K562 (cell line): ENCODE measurements around the gene TJP3. TPM values are rescaled to one million over a fixed set of nuclear protein-coding genes. Genes with fewer than 3 reads are reported as not detected.

Experiments
- ATAC-seq: fragments of 200-7000 bp; cut with Tn5 transposase; 3 replicates; pipeline ENCODE4 v1.9.1; 2020; ENCODE audit warnings: moderate library complexity
- BruUV-seq: library from RNA; stranded (reverse); fragments of 400-500 nt; replicated peaks from 2 replicates; lab custom pipeline; 2021; lab: Mats Ljungman, UMichigan
- CTCF ChIA-PET: fragments of 300-600 bp; formaldehyde crosslinking; extraction: SDS; loops from one replicate; lab custom pipeline; 2021; ENCODE audit warnings: low intra/inter-chr PET ratio; lab: Yijun Ruan, JAX
- POLR2A ChIA-PET: fragments of 300-600, 350-650 bp; sonication (Branson Sonifier 250); formaldehyde crosslinking; extraction: SDS; loops from one replicate; lab custom pipeline; 2021; ENCODE audit warnings: antibody characterized with exemption, inconsistent platforms; lab: Yijun Ruan, JAX
- DNase-seq, 4 experiments: peaks; one replicate each; pipeline versions ENCODE4 v3.0.0 to v3.0.0-alpha.2; 2011 to 2018; ENCODE audit warnings: low spot score in 3 of 4, mixed read lengths in 3 of 4; ENCODE audit errors: extremely low read depth in 1 of 4
- FAIRE-seq: peaks from 2 replicates; lab custom pipeline; 2011; peaks lifted over from hg19 to GRCh38; lab: Jason Lieb, UNC
- H2AFZ ChIP-seq: 2 replicates; pipeline ENCODE4 v1.6.0; 2011; ENCODE audit warnings: low read depth, low read length, control low read depth, inconsistent platforms
- H3K27ac ChIP-seq: fragments of 200-600 bp; 3 replicates; pipeline ENCODE4 v1.8.0; 2011; ENCODE audit warnings: low read depth, mild to moderate bottlenecking, control low read depth, inconsistent platforms, low read length, moderate library complexity, mixed read lengths; ENCODE audit errors: extremely low read depth
- H3K27me3 ChIP-seq, 2 experiments: fragments of 300-600 bp in 1 of 2; 2 replicates in 1 of 2; 3 replicates in 1 of 2; pipeline versions ENCODE4 v1.6.0 to v1.8.0; 2011; ENCODE audit warnings: inconsistent platforms in 2 of 2, low read length in 2 of 2, mild to moderate bottlenecking in 1 of 2, mixed read lengths in 1 of 2, moderate library complexity in 1 of 2; ENCODE audit not compliant: control insufficient read depth in 2 of 2, insufficient read depth in 2 of 2
- H3K36me3 ChIP-seq: fragments of 300-600 bp; 3 replicates; pipeline ENCODE4 v1.8.0; 2011; ENCODE audit warnings: mild to moderate bottlenecking, low read length, inconsistent platforms; ENCODE audit not compliant: control insufficient read depth, insufficient read depth
- H3K4me1 ChIP-seq, 2 experiments: fragments of 200-600 bp in 1 of 2; replicated peaks in 1 of 2; 2 replicates in 1 of 2; 3 replicates in 1 of 2; pipeline versions ENCODE4 v1.5.1 to v1.8.0; 2011; ENCODE audit warnings: inconsistent platforms in 2 of 2, low read length in 2 of 2, mild to moderate bottlenecking in 1 of 2, mixed read lengths in 1 of 2, moderate library complexity in 1 of 2; ENCODE audit not compliant: control insufficient read depth in 2 of 2, insufficient read depth in 2 of 2
- H3K4me2 ChIP-seq: 2 replicates; pipeline ENCODE4 v1.6.1; 2011; ENCODE audit warnings: low read length, control low read depth, inconsistent platforms, mixed read lengths; ENCODE audit not compliant: insufficient read depth
- H3K4me3 ChIP-seq: fragments of 200-600 bp; sonication (generic), shearing (Covaris generic); 2 replicates; pipeline ENCODE4 v1.5.1; 2016; ENCODE audit warnings: control low read depth, inconsistent platforms
- H3K79me2 ChIP-seq: fragments of 200-600 bp; 3 replicates; pipeline ENCODE4 v1.8.0; 2011; ENCODE audit warnings: low read length, inconsistent platforms; ENCODE audit not compliant: control insufficient read depth, insufficient read depth
- H3K9ac ChIP-seq, 2 experiments: 2 replicates each; pipeline versions ENCODE4 v1.6.0 to v1.6.1; 2011; ENCODE audit warnings: low read depth in 2 of 2, low read length in 2 of 2, control low read depth in 1 of 2, inconsistent platforms in 1 of 2, mild to moderate bottlenecking in 1 of 2, mixed read lengths in 1 of 2; ENCODE audit not compliant: insufficient read depth in 1 of 2
- H3K9me1 ChIP-seq: one replicate; pipeline ENCODE4 v1.6.0; 2011; ENCODE audit warnings: inconsistent platforms, mild to moderate bottlenecking, low read length, moderate library complexity; ENCODE audit not compliant: control insufficient read depth, insufficient read depth
- H3K9me3 ChIP-seq: replicated peaks from 2 replicates; pipeline ENCODE4 v1.5.1; 2011; ENCODE audit warnings: low read depth, low read length, inconsistent platforms; ENCODE audit not compliant: control insufficient read depth, insufficient read depth
- H4K20me1 ChIP-seq: replicated peaks from 2 replicates; pipeline ENCODE4 v1.6.1; 2011; ENCODE audit warnings: low read length, inconsistent platforms, mixed read lengths; ENCODE audit not compliant: control insufficient read depth, insufficient read depth
- CREB1 ChIP-seq, 2 experiments: sonication (generic) in 1 of 2; formaldehyde crosslinking in 1 of 2; IDR thresholded peaks; 2 replicates each; pipeline versions ENCODE4 v1.6.1 to v1.8.0; 2012 to 2022; ENCODE audit warnings: inconsistent platforms in 1 of 2, mild to moderate bottlenecking in 1 of 2, missing genetic modification reagents in 1 of 2, moderate library complexity in 1 of 2
- HOXB6 ChIP-seq: fragments of 250-450 bp; sonication (Bioruptor Pico); IDR thresholded peaks from 2 replicates; pipeline ENCODE4 v1.5.1; 2022; ENCODE audit warnings: mild to moderate bottlenecking, borderline replicate concordance
- KAT7 ChIP-seq: sonication (generic); formaldehyde crosslinking; IDR thresholded peaks from 2 replicates; pipeline ENCODE4 v1.8.0; 2022; ENCODE audit warnings: missing genetic modification reagents, mild to moderate bottlenecking, borderline replicate concordance
- MAZ ChIP-seq, 2 experiments: fragments of 450-650 bp in 1 of 2; sonication (generic) in 1 of 2; formaldehyde crosslinking; IDR thresholded peaks in 1 of 2; conservative IDR thresholded peaks in 1 of 2; 2 replicates each; pipeline versions ENCODE4 v1.4.0 to v1.5.0; 2020; ENCODE audit warnings: mild to moderate bottlenecking in 1 of 2, missing genetic modification reagents in 1 of 2
- NR4A1 ChIP-seq, 2 experiments: fragments of 250-450 bp in 1 of 2; fragments of 450-650 bp in 1 of 2; sonication (Bioruptor Pico) in 1 of 2; IDR thresholded peaks; 2 replicates each; pipeline versions ENCODE4 v1.4.0 to v1.6.1; 2016 to 2020; ENCODE audit warnings: mild to moderate bottlenecking in 2 of 2, missing compliant biosample characterization in 1 of 2, missing genetic modification characterization in 1 of 2, moderate library complexity in 1 of 2
- PYGO2 ChIP-seq: fragments of 450-650 bp; IDR thresholded peaks from 2 replicates; pipeline ENCODE4 v1.6.1; 2016; ENCODE audit warnings: mild to moderate bottlenecking, missing genetic modification characterization, moderate library complexity, missing compliant biosample characterization
- SMARCA5 ChIP-seq: fragments of 450-650 bp; IDR thresholded peaks from 2 replicates; pipeline ENCODE4 v1.6.1; 2016
- ZBTB7A ChIP-seq: IDR thresholded peaks from 2 replicates; pipeline ENCODE4 v1.6.1; 2011; ENCODE audit warnings: low read depth, mild to moderate bottlenecking, low read length, moderate library complexity, borderline replicate concordance; ENCODE audit not compliant: control insufficient read depth
- ZC3H4 ChIP-seq: sonication (generic); formaldehyde crosslinking; IDR thresholded peaks from 2 replicates; pipeline ENCODE4 v1.9.0; 2021; ENCODE audit warnings: missing genetic modification reagents, borderline replicate concordance
- WGBS: fragments of 100-300 bp; shearing (Covaris generic); methylation state at CpG from one replicate; pipeline ENCODE4 v1.1.6; 2016; ENCODE audit warnings: low coverage, mixed read lengths; ENCODE audit not compliant: insufficient coverage; ENCODE audit errors: missing lambda C conversion rate; 5-methylcytosine and 5-hydroxymethylcytosine counted together
- in situ Hi-C: fragments of 300-500 bp; cut with MboI; formaldehyde crosslinking; loops from 4 replicates; pipeline ENCODE4 v1.15.0; 2018; ENCODE audit warnings: inconsistent platforms, mixed read lengths
- intact Hi-C: fragments of 100-400 bp; cut with micrococcal nuclease; formaldehyde crosslinking; loops from 2 replicates; pipeline ENCODE4 v1.14.2; 2022
- polyA plus RNA-seq, 8 experiments: library from polyadenylated mRNA; depleted of rRNA in 4 of 8; stranded (reverse) in 5 of 8; unstranded in 3 of 8; fragments of >200 nt; fragmentation: Nextera tagmentation in 2 of 8; fragmentation: Illumina TruSeq in 1 of 8; extraction: Ambion mirVana in 2 of 8; extraction: Trizol in 1 of 8; gene quantifications; 2 replicates each; pipeline versions ENCODE4 v1.2.1 to v1.2.3, GENCODE V29; 2011 to 2014; ENCODE audit warnings: inconsistent platforms in 1 of 8, missing spikeins in 1 of 8
- total RNA-seq, 7 experiments: library from RNA; depleted of rRNA in 6 of 7; stranded (reverse); fragments of >200 nt in 6 of 7; fragmentation: Illumina TruSeq in 2 of 7; extraction: Trizol in 2 of 7; gene quantifications; 2 replicates each; pipeline versions ENCODE4 v1.2.1 to v1.2.3, GENCODE V29; 2011 to 2021; ENCODE audit warnings: low replicate concordance in 1 of 7

Gene TJP3
- total and polyA plus RNA-seq, 9 of the 15 experiments (the other 6 are each of a cell fraction or from before 2014, with no cell fraction given), result 0.11 to 2.4 (median 0.57) TPM; not detected in 1

DNA sequence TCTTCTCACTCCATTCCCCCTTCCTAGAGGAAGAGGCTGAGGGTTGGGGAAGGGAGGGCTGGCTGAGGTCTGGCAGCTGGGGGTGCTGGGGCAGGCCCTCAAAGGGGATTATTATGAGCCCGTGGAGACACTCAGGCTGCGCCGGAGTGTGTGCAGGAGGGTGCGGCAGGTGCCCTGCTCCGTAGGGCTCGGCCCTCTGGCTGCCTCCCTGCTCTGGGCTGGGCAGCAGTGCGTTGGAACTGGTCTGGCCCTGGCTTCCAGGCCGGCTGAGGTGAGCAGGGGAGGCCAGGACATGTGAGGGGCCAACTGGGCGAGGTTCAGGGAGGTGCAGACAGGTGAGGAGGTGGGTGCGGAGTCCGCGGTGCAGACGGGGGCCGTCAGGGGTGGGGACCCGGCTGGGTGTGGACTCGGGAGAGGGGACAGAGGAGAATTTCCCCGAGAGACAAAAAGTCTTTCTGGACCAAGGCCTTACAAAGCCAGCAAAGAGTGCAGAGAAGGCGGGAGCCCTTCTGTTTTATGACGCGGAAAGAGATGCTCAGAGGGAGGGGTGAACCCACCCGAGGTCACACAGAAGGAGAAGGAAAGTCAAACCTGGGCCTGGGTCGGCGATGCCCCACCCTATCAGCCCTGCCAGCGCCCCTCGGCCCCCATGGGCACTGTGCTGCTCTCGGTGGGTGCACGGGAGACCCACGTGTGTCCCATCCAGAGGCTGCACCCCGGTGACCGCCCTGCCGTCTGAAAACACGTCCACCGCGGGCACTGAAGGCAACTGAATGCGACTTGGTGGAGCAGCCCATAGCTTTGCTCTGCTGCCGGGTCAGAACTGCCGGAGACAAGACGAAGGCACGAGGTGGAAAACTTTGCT, 38.9 kb upstream of the TJP3 start:
- Histone ChIP-seq H2AFZ (no peak overlapping the region), H3K27ac (peak overlapping the region; percentile 96; the same call in 2 of the 3 replicates), H4K20me1 (peaks cover 11% of the 10 kb centered on the region; the same call in 1 of the 2 replicates), H3K9me1 (no peaks in the 10 kb centered on the region), H3K9ac (peak overlapping the region; percentile 12 to 90; a peak in 3 of 4 replicates), H3K4me2 (no peak overlapping the region), H3K9me3 (no peaks in the 10 kb centered on the region), H3K36me3 (peaks cover 26% of the 10 kb centered on the region; the same call in 2 of the 3 replicates), H3K79me2 (peaks cover 52% of the 10 kb centered on the region), H3K4me1 (peaks cover 34 to 91% of the 10 kb centered on the region in 2 experiments), H3K27me3 (no peaks in the 10 kb centered on the region), H3K4me3 (no peak overlapping the region)
- intact Hi-C loops, result loop anchor here (2.0 kb wide), 1 partner anchor 31 kb away; the partner anchor contains the start of gene PIP5K1C
- CTCF ChIA-PET, result interaction anchor here (0.6 to 1.3 kb wide), 2 partner anchors 50 to 181 kb away, joined by 3 read pairs; no protein-coding TSS in a partner anchor
- no peak for TF ChIP-seq NR4A1 (CRISPR knock-in tag; IDR thresholded peaks at IDR 0.05)
- 0 out of 2 replicates have a peak, but pooled peaks have one; percentile 15 for TF ChIP-seq NR4A1 (tag; IDR thresholded peaks at IDR 0.05)
- no peak for TF ChIP-seq CREB1 (IDR thresholded peaks at IDR 0.05)
- 0 out of 2 replicates have a peak, but pooled peaks have one; percentile 42 for TF ChIP-seq CREB1 (CRISPR knock-in tag; IDR thresholded peaks at IDR 0.05)
- 0 out of 2 replicates have a peak, but pooled peaks have one; percentile 25 for TF ChIP-seq KAT7 (CRISPR knock-in tag)
- no peak for TF ChIP-seq MAZ (CRISPR knock-in tag; conservative IDR thresholded peaks at IDR 0.05 in 1 of 2, IDR thresholded peaks at IDR 0.05 in 1 of 2)
- peak; percentile 22; the same call in 1 of the 2 replicates for TF ChIP-seq ZBTB7A
- no peak for TF ChIP-seq PYGO2 (tag)
- no peak for TF ChIP-seq HOXB6 (CRISPR knock-in tag)
- no peak for TF ChIP-seq SMARCA5
- 0 out of 2 replicates have a peak, but pooled peaks have one; percentile 49 for TF ChIP-seq ZC3H4 (CRISPR knock-in tag)
- POLR2A ChIA-PET, result interaction anchor here (1.3 to 4.1 kb wide), 2 partner anchors 8 to 21 kb away, joined by 3 to 16 read pairs; no protein-coding TSS in a partner anchor
- FAIRE-seq, result no peak
- in situ Hi-C loops, result no loop called here
- WGBS, result 84% methylated on average over 33 of the region's 39 CpGs
- no peak for DNase-seq
- no TSS peak for BruUV-seq
- no peak for ATAC-seq
